Measurements from ENCODE around the gene NUB1. TPM values are rescaled to one million over a fixed set of nuclear protein-coding genes. Genes with fewer than 3 reads are reported as not detected.

Gene NUB1
- polyA plus RNA-seq, 1 donor (not counting 4 experiments of a cell fraction or from before 2014, with no cell fraction given): 34.6 TPM

GRCh38 chr7:151379534-151380198, 38.1 kb downstream of the NUB1 start:
- Histone ChIP-seq H3K4me2 (ENCODE audit: control insufficient read depth, extremely low read depth, insufficient read depth, low read depth, low read length) (no peak overlapping the region), H3K4me3 (ENCODE audit: control insufficient read depth in 2 of 3, extremely low read depth in 1 of 3, insufficient read depth in 2 of 3, low read depth in 1 of 3, low read length in 3 of 3) (no peak overlapping the region), H3K9me3 (ENCODE audit: control insufficient read depth, low read depth, low read length) (no peaks in the 10 kb centered on the region), H4K20me1 (ENCODE audit: control insufficient read depth, extremely low read depth, insufficient read depth, low read length) (no peaks in the 10 kb centered on the region), H3K36me3 (ENCODE audit: control insufficient read depth in 2 of 2, extremely low read depth in 1 of 2, insufficient read depth in 2 of 2, low read length in 2 of 2) (peaks cover 3 to 14% of the 10 kb centered on the region in 2 experiments), H3K27me3 (ENCODE audit: control insufficient read depth, extremely low read depth, insufficient read depth, low read length) (peaks cover 33% of the 10 kb centered on the region), H3K27ac (ENCODE audit: control insufficient read depth, insufficient read depth, low read length) (no peak overlapping the region), H3K9me1 (ENCODE audit: control insufficient read depth, extremely low read depth, insufficient read depth, low read length) (no peaks in the 10 kb centered on the region), H3K9ac (ENCODE audit: control insufficient read depth, extremely low read depth, insufficient read depth, low read length) (no peak overlapping the region), H2AFZ (ENCODE audit: control insufficient read depth, low read length) (no peak overlapping the region), H3K79me2 (ENCODE audit: control insufficient read depth, insufficient read depth, low read length) (no peaks in the 10 kb centered on the region), H3K4me1 (ENCODE audit: control insufficient read depth, extremely low read depth, insufficient read depth, low read length) (peaks cover 2% of the 10 kb centered on the region)
- FAIRE-seq (no peak), DNase-seq (ENCODE audit: low read depth, low spot score) (no peak)
- TF ChIP-seq EZH2 (IDR thresholded peaks at IDR 0.05; ENCODE audit: low read length): no peak
- no peak for TF ChIP-seq CTCF (optimal IDR thresholded peaks at IDR 0.05 in 1 of 3, IDR thresholded peaks at IDR 0.05 in 1 of 3, conservative IDR thresholded peaks at IDR 0.05 in 1 of 3; ENCODE audit: extremely low read depth in 1 of 3, insufficient read depth in 2 of 3, low read length in 3 of 3)
- dilution Hi-C loops (cut with MboI; ENCODE audit: extremely low pct_ligation_motif_present, low sequenced_read_pairs): no loop called here

- Histone ChIP-seq H3K27ac (ENCODE audit: control insufficient read depth, insufficient read depth, low read length) (no peak overlapping the region), H3K27me3 (ENCODE audit: control insufficient read depth, extremely low read depth, insufficient read depth, low read length) (peaks cover 38% of the 10 kb centered on the region), H3K9me1 (ENCODE audit: control insufficient read depth, extremely low read depth, insufficient read depth, low read length) (no peaks in the 10 kb centered on the region), H3K79me2 (ENCODE audit: control insufficient read depth, insufficient read depth, low read length) (no peaks in the 10 kb centered on the region), H3K4me2 (ENCODE audit: control insufficient read depth, extremely low read depth, insufficient read depth, low read depth, low read length) (no peak overlapping the region), H4K20me1 (ENCODE audit: control insufficient read depth, extremely low read depth, insufficient read depth, low read length) (no peaks in the 10 kb centered on the region), H3K36me3 (ENCODE audit: control insufficient read depth in 2 of 2, extremely low read depth in 1 of 2, insufficient read depth in 2 of 2, low read length in 2 of 2) (peaks cover 3 to 14% of the 10 kb centered on the region in 2 experiments), H3K4me1 (ENCODE audit: control insufficient read depth, extremely low read depth, insufficient read depth, low read length) (peaks cover 2% of the 10 kb centered on the region), H3K4me3 (ENCODE audit: control insufficient read depth in 2 of 3, extremely low read depth in 1 of 3, insufficient read depth in 2 of 3, low read depth in 1 of 3, low read length in 3 of 3) (no peak overlapping the region), H2AFZ (ENCODE audit: control insufficient read depth, low read length) (no peak overlapping the region), H3K9me3 (ENCODE audit: control insufficient read depth, low read depth, low read length) (no peaks in the 10 kb centered on the region), H3K9ac (ENCODE audit: control insufficient read depth, extremely low read depth, insufficient read depth, low read length) (no peak overlapping the region)
- dilution Hi-C loops (cut with MboI; ENCODE audit: extremely low pct_ligation_motif_present, low sequenced_read_pairs): no loop called here
- no peak for FAIRE-seq
- TF ChIP-seq CTCF (optimal IDR thresholded peaks at IDR 0.05 in 1 of 3, IDR thresholded peaks at IDR 0.05 in 1 of 3, conservative IDR thresholded peaks at IDR 0.05 in 1 of 3; ENCODE audit: extremely low read depth in 1 of 3, insufficient read depth in 2 of 3, low read length in 3 of 3): no peak
- TF ChIP-seq EZH2 (IDR thresholded peaks at IDR 0.05; ENCODE audit: low read length): no peak
- DNase-seq (ENCODE audit: low read depth, low spot score): no peak
These were observed 38.8 kb downstream of the NUB1 start for GRCh38 chr7:151380199-151381097.
